ENCODE data around the gene TET1.
"Not testable (repeated sequence)": the region's sequence is repeated elsewhere in the genome, so short reads cannot be mapped to it uniquely, and the experiment has no call there.

TET1 gene

DNA sequence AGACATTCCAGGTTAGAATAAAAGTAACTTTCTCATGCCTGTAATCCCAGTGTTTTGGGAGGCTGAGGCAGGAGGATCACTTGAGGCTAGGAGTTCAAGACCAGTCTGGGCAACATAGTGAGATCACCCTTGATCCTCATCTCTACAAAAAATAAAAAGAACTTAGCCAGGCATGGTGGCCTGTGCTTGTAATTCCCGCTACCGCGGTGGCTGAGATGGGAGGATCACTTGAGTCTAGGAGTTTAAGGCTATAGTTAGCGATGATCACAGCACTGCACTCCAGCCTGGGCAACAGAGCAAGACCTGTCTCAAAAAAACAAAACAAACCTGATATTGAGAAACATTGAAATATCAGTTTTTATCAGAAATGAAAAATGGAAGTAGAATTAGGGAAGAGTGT, 4.6 kb downstream of the TET1 start:
- no peak for DNase-seq (ENCODE audit: low spot score)

GRCh38 chr10:68565658-68566057, 5.5 kb downstream of the TET1 start:
- DNase-seq (ENCODE audit: low spot score): no peak

- no peak for DNase-seq (ENCODE audit: low spot score)
These were observed 6.2 kb downstream of the TET1 start for GRCh38 chr10:68566351-68566750.

- no peak for DNase-seq (ENCODE audit: low spot score)
These were observed 6.8 kb downstream of the TET1 start for GRCh38 chr10:68566955-68567354.

GRCh38 chr10:68572151-68572550, 12.0 kb downstream of the TET1 start:
- DNase-seq (ENCODE audit: low spot score): no peak

DNA sequence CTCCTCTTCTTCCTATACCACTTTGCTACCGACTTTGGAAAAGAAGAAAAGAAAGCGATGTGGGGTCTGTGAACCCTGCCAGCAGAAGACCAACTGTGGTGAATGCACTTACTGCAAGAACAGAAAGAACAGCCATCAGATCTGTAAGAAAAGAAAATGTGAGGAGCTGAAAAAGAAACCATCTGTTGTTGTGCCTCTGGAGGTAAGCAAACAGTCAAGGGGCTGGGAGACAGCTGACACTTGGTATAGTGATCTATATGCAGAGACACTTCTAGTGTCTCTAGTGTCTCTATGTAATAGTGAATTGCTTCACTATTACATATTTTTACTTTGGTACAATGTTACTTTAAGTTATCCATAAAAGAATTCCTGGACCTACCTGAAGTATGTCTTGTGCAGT, 13.9 kb downstream of the TET1 start:
- no peak for DNase-seq (ENCODE audit: low spot score)

- DNase-seq (ENCODE audit: low spot score): no peak
These were observed 16.0 kb downstream of the TET1 start for GRCh38 chr10:68576118-68576517.

- DNase-seq (ENCODE audit: low spot score): no peak
These were observed 18.8 kb downstream of the TET1 start for GRCh38 chr10:68578974-68579373.

- peak; percentile 71 for DNase-seq (ENCODE audit: low spot score)
These were observed 24.1 kb downstream of the TET1 start for GRCh38 chr10:68584187-68584586.

DNA sequence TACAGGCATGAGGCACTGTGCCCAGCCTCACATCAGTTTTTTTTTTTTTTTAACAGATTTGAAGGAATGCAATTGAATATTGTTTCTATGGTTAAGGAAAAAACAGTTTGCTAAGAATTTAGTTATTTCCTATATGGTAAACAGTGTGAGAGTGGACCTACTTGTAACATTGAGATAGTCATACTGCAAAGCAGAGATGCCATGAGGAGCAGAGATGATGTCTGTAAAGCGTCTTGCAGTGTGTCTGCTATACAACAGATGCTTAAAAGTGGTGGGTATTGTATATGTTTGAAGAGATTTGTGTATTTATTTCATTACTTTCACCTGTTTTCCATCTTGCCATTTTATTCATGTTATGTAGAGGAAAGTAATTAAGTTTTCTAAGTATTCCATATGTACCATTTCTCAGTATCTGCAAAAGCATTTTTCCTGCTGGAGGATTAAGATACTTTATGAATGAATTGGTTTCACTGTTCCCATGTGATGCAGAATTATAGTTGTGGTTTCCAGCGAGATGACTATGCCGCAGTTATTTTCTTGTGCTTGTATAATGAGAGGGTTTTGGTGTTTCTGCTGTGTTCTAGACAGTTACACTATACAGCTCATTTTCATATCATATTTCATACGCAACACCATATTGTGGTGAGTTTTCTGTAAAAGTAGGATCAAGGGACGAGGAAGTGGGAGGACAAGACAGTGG, 26.6 kb downstream of the TET1 start:
- DNase-seq (ENCODE audit: low spot score): no peak

- peak; percentile 22 for DNase-seq (ENCODE audit: low spot score)
These were observed 34.3 kb downstream of the TET1 start for GRCh38 chr10:68594405-68594804.

DNA sequence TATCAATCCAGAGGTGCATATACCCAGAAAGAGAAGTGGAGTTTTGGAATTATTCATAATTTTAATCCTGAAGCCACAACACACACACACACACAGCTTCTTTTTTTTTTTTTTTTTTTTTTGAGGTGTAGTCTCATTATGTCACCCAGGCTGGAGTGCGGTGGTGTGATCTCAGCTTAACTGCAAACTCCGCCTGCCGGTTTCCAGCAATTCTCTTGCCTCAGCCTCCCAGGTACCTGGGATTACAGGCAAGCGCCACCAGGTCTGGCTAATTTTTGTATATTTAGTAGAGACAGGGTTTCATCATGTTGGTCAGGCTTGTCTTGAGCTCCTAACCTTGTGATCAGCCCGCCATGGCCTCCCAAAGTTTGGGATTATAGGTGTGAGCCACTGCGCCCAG, 35.4 kb downstream of the TET1 start:
- no peak for DNase-seq (ENCODE audit: low spot score)

DNA sequence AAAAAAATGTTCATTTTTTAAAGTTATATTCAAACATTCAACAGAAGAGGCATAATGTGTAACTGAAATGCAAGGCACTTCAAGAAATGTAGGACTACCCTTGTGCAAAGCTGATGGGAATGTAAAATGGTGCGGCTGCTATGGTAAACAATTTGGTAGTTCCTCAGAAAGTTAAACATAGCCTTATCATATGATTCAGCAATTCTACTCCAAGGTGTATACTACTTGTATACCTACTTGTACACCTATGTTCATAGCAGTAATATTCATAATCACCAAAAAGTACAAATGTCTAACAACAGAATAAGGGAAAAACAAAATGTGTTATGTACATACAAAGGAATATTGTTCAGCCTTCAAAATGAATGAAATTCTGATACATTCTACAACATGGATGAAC, 37.3 kb downstream of the TET1 start:
- DNase-seq (ENCODE audit: low spot score): no peak

DNA sequence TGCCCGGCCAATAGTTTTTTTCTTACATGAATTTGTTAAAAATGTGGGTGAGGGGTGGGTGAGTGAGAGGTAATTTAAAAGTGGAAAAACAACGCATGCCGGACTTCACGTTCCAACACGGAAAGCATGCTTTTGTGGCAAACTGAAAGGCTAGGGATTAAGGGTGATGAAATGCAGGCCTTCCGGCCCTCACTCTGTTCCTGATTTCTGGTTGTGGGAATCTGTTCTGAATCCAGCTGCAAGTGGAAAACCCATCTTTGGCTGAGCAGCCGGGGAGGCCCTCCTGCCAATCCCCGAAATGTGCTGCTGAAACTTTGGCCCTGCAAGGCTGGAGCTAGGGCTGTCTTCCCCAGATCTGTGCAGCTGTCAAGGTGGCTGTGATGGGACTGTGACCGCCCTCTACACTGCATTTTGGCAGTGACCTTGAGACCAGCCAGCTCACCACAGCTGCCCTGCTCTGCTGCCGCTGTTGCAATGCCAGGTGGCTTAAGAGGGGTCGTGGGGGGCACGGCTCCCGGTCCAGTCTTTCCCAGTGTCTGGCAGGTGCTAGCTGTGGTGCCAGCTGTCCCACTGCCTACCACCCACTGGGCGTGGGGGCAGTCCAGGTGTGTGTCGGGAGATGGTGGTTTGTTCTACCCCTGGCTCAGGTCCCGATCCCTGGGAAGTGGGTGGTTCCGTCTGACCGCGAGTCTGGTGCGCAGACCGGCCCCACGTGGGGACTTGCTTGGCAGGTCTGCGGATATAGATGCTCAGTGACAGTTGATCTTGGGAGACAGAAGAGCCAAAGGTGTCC, 39.0 kb downstream of the TET1 start:
- DNase-seq (ENCODE audit: low spot score): no peak

DNA sequence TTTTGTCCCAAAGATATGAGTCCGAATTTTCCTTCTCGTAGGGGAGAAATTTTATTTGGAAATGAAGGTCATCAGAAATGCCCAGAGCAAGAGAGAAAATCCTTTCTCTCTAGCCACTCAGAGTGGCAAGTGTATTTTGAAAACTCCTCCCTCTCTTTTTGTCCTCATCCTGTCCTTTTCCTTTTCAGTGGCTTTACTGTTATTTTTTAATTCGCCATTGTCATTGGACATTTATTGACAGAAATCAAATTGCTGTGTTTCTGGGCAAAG, 39.6 kb downstream of the TET1 start:
- no peak for DNase-seq (ENCODE audit: low spot score)

DNA sequence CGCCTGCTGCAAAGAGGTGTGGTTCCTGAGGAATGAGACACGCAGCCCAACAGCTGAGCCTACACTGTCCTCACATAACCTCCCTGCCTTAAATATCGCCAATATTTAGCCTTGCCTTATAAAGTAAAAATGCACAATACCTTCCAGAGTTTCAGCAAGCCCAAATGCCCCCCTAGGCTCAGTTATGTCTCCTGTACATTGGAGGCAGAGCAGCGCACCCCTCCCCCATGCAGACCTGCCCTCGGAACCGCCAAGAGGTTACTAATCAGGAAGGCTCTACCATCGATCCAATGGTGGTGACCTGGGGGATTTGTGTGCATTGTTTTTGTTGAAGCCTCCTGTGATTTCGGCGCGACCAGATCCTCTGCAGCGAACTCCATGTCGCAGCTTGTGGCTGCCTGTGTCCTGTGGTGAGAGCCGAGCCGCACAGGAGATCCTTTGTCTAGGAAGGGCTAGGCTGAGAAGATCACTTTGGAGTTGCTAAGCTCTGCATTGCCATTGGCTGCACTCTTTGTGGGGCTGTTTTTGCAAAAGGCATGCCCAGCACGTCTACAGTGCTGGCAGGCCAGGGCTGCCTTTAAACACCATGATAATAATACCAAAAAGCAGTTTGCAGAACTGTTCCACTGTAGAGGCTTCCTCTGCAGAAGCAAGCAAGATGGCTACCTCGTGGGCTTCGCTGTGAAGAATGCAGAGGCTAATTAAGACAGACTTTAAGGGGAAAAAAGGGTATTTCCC, 40.1 kb downstream of the TET1 start:
- peak; percentile 10 for DNase-seq (ENCODE audit: low spot score)

- no peak for DNase-seq (ENCODE audit: low spot score)
These were observed 41.5 kb downstream of the TET1 start for GRCh38 chr10:68601501-68602265.

GRCh38 chr10:68602434-68602833, 42.3 kb downstream of the TET1 start:
- no peak for DNase-seq (ENCODE audit: low spot score)

GRCh38 chr10:68603766-68604165, 43.6 kb downstream of the TET1 start:
- DNase-seq (ENCODE audit: low spot score): no peak

GRCh38 chr10:68604441-68604840, 44.3 kb downstream of the TET1 start:
- no peak for DNase-seq (ENCODE audit: low spot score)

GRCh38 chr10:68606918-68607317, 46.8 kb downstream of the TET1 start:
- no peak for DNase-seq (ENCODE audit: low spot score)

DNA sequence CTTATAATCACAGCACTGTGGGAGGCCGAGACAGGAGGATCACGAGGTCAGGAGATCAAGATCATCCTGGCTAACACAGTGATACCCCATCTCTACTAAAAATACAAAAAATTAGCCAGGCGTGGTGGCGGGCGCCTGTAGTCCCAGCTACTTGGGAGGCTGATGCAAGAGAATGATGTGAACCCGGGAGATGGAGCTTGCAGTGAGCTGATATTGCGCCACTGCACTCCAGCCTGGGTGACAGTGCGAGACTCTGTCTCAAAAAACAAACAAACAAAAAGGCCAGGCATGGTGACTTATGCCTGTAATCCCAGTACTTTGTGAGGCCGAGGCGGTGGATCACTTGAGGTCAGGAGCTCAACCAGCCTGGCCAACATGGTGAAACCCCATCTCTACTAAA, 49.9 kb downstream of the TET1 start:
- DNase-seq (ENCODE audit: low spot score): not testable (repeated sequence)

DNA sequence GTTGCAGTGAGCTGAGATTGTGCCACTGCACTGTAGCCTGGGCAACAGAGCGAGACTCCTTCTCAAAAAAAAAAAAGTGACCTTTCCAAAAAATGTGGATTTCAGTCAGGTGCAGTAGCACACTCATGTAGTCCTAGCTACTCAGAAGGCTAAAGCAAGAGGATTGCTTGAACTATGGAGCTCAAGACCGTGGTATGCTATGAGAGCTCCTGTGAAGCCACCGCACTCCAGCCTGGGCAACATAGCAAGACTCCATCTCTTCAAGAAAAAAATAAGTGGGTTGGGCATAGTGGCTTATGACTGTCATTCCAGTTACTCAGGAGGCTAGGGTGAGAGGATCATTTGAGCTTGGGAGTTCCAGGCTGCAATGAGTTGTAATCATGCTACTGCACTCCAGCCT, 51.1 kb downstream of the TET1 start:
- DNase-seq (ENCODE audit: low spot score): no peak

Data from RKO (cell line).